Fibroblast of lung (primary cell): ENCODE results near the gene CDR2.

Experiments used
- CTCF ChIP-seq, 2 donors: IDR thresholded peaks in 1 of 2; conservative IDR thresholded peaks in 1 of 2; 1 replicate in 1 of 2; 2 replicates in 1 of 2; pipeline ENCODE4 v1.5.1; 2011 to 2012; ENCODE audit warnings: low read length in 2 of 2, control low read depth in 1 of 2, inconsistent platforms in 1 of 2, low read depth in 1 of 2, mild to moderate bottlenecking in 1 of 2
- EZH2 ChIP-seq: IDR thresholded peaks from 2 replicates; pipeline ENCODE4 v1.5.1; 2012; ENCODE audit warnings: low read length, control low read depth, mild to moderate bottlenecking; ENCODE audit errors: missing control alignments

GRCh38 chr16:22356930-22357634, 17.3 kb downstream of the CDR2 start:
- TF ChIP-seq CTCF (conservative IDR thresholded peaks at IDR 0.05 in 1 of 2, IDR thresholded peaks at IDR 0.05 in 1 of 2; ENCODE audit: low read depth in 1 of 2, low read length in 2 of 2) (no peak), EZH2 (no peak)
